Upper lobe of right lung (tissue), 1 donor: ENCODE measurements around the gene FGFR2. TPM values are rescaled to one million over a fixed set of nuclear protein-coding genes. Genes with fewer than 3 reads are reported as not detected.

ENCODE experiments used
- ATAC-seq: fragments of 200-7000 bp; cut with Tn5 transposase; one replicate; pipeline ENCODE4 v1.9.1; 2020; ENCODE audit warnings: mild to moderate bottlenecking, moderate library complexity
- DNase-seq: peaks from one replicate; pipeline ENCODE4 v3.0.0-alpha.2; 2020
- H3K27ac ChIP-seq: fragments of 200-600 bp; one replicate; pipeline ENCODE4 v1.8.0; 2022
- H3K27me3 ChIP-seq: fragments of 200-600 bp; one replicate; pipeline ENCODE4 v1.8.0; 2022; ENCODE audit warnings: mild to moderate bottlenecking
- H3K36me3 ChIP-seq: fragments of 200-600 bp; one replicate; pipeline ENCODE4 v1.8.0; 2022
- H3K4me1 ChIP-seq: fragments of 200-600 bp; one replicate; pipeline ENCODE4 v1.8.0; 2022
- H3K4me3 ChIP-seq: fragments of 200-600 bp; one replicate; pipeline ENCODE4 v1.8.0; 2022; ENCODE audit warnings: mild to moderate bottlenecking
- H3K9me3 ChIP-seq: fragments of 200-600 bp; one replicate; pipeline ENCODE4 v1.8.0; 2022
- intact Hi-C: fragments of 100-400 bp; cut with DNase I; formaldehyde crosslinking; loops from one replicate; pipeline ENCODE4 v1.11.0; 2022
- total RNA-seq: library from RNA; stranded (reverse); fragmentation: NEBNext Ultra II Directional; extraction: Animal tissue kit (Norgen Biotek cat#: 25700); gene quantifications from one replicate; pipeline ENCODE4 v1.2.1, GENCODE V29; 2021
- TF ChIP-seq, protein P1 (sequence below): fragments of 200-600 bp; IDR thresholded peaks from one replicate; pipeline ENCODE4 v1.8.0; 2022; ENCODE audit warnings: antibody characterized with exemption
- donor health status: DM: no; HTN: yes; CAD: no; lungs with severe emphysema.

Gene FGFR2
- total RNA-seq, 1 donor from 2014 or later = 58.7 TPM

DNA sequence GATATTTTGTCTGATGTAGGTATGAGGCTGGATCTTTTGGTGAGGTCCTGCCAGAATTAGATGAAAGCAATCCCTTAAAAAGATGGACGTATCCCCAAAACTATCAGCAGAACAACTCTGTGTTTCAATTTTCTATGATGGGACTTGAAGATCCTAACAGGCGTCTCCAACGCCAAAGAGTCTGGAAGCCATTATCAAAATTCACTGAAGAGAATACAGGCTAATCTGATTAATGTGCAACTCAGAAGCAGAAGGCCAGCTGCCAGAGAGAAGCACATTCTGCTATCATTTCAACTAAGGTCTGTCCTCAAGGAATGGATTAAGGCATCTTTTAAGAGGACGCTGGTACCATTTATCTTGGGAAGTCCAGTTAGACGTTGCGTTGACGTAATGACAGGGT lies 119.7 kb downstream of the FGFR2 start:
- no peak for DNase-seq
- TF ChIP-seq, protein P1, sequence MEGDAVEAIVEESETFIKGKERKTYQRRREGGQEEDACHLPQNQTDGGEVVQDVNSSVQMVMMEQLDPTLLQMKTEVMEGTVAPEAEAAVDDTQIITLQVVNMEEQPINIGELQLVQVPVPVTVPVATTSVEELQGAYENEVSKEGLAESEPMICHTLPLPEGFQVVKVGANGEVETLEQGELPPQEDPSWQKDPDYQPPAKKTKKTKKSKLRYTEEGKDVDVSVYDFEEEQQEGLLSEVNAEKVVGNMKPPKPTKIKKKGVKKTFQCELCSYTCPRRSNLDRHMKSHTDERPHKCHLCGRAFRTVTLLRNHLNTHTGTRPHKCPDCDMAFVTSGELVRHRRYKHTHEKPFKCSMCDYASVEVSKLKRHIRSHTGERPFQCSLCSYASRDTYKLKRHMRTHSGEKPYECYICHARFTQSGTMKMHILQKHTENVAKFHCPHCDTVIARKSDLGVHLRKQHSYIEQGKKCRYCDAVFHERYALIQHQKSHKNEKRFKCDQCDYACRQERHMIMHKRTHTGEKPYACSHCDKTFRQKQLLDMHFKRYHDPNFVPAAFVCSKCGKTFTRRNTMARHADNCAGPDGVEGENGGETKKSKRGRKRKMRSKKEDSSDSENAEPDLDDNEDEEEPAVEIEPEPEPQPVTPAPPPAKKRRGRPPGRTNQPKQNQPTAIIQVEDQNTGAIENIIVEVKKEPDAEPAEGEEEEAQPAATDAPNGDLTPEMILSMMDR = no peak
- intact Hi-C loops = no loop called here
- no peak for ATAC-seq
- peaks cover under 1% of the 10 kb centered on the region for H3K36me3 ChIP-seq
- H3K27me3 ChIP-seq = no peaks in the 10 kb centered on the region
- no peaks in the 10 kb centered on the region for H3K9me3 ChIP-seq
- no peak overlapping the region for H3K27ac ChIP-seq
- no peak overlapping the region for H3K4me3 ChIP-seq
- H3K4me1 ChIP-seq = no peaks in the 10 kb centered on the region

DNA sequence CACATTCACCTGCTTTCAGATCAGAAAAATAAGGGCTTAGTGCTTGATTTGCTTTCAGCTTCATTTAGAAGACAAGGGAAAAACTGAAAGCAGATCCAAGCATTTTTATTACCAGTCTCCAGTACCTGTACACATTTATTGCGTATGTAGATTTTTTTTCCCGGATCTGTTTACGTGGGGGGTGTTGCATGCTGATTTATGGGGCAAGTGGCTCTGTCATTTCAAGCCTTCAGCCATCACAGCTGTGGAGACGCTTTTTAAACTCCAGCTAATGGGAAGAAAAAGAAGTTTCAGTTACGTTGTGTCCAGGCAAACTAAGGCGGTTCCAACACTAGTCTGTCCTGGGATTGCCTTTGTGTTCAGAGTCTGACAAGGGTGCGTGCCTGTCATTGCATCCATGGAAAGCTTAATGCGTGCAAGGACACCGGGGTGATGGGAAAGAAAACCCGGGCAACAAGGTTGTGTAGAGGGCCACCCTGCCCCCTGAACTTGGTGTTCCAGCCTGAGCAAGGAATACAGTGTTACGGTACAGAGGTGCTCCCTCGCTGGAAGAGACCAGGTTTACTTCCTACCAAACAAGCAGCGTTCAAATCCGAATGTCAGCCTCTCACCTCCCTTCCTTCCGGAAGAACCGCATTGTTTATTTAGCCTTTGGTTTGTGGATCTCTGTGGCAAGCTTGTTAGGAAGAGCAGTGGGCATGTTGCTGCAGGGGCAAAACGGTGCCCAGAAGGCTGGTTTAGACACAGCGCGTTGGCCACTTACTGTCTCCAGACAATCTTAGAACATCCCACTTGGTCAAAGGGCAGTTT lies 128.2 kb downstream of the FGFR2 start:
- H3K4me3 ChIP-seq = no peak overlapping the region
- H3K9me3 ChIP-seq = no peaks in the 10 kb centered on the region
- no peak for ATAC-seq
- no peaks in the 10 kb centered on the region for H3K4me1 ChIP-seq
- H3K27ac ChIP-seq = no peak overlapping the region
- H3K27me3 ChIP-seq = no peaks in the 10 kb centered on the region
- DNase-seq = no peak
- TF ChIP-seq, protein P1 = no peak
- intact Hi-C loops = no loop called here
- H3K36me3 ChIP-seq = no peaks in the 10 kb centered on the region

DNA sequence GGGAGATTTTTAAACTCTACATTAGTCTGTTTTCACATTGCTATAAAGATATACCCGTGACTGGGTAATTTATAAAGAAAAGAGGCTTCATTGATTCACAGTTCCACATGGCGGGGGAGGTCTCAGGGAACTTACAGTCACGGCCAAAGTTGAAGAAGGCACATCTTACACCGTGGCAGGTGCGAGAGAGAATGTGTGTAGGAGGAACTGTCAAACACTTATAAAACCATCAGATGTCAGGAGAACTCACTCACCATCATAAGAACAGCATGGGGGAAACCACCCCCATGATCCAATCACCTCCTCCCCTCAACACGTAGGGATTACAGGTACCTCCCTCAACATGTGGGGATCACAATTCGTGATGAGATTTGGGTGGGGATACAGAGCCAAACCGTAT lies 129.5 kb downstream of the FGFR2 start:
- intact Hi-C loops = no loop called here
- ATAC-seq (no peak), DNase-seq (no peak)
- TF ChIP-seq, protein P1 = no peak
- Histone ChIP-seq H3K27ac (no peak overlapping the region), H3K9me3 (no peaks in the 10 kb centered on the region), H3K4me3 (no peak overlapping the region), H3K4me1 (no peaks in the 10 kb centered on the region), H3K36me3 (no peaks in the 10 kb centered on the region), H3K27me3 (no peaks in the 10 kb centered on the region)

DNA sequence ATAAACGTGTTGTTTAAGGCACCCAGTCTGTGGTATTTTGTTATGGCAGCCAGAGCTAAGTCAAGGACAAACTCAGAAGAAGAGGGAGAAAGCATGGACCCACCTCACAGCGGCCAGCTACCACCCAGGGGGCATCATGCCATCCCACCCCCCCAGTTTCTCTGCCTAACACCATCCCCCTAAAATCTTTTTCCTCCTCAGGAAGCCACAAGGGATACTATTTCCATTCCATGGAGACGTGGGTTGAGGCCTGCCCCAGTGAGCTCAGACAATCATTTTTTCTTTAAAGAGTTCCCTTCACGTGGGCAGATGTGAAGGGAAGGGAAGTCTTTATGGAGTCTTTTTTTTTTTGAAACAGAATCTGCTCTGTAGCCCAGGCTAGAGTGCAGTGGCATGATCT lies 131.8 kb downstream of the FGFR2 start:
- Histone ChIP-seq H3K27me3 (no peaks in the 10 kb centered on the region), H3K36me3 (no peaks in the 10 kb centered on the region), H3K27ac (no peak overlapping the region), H3K9me3 (no peaks in the 10 kb centered on the region), H3K4me3 (no peak overlapping the region), H3K4me1 (no peaks in the 10 kb centered on the region)
- intact Hi-C loops = no loop called here
- DNase-seq (no peak), ATAC-seq (no peak)
- TF ChIP-seq, protein P1 = no peak

DNA sequence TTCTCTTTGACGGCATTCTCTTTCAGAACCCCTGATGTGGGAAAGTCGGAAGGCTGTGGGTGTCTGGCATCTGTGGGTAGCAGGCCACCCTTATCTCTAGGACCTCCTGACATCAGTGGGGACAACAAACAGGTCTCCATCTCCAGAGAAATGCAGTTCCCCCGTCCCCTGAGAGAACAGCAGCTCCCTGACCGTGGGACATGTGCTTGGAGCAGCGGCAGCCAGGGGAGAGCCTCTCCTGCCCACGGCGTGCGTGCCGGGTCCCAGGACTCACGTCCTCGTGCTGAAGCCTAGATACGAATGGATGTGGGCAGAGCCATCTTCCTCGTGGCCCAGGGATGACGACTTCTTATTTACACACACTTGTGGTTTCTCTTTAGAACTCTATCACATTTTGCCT lies 133.0 kb downstream of the FGFR2 start:
- TF ChIP-seq, protein P1 = no peak
- H3K27me3 ChIP-seq = no peaks in the 10 kb centered on the region
- intact Hi-C loops = no loop called here
- no peaks in the 10 kb centered on the region for H3K4me1 ChIP-seq
- ATAC-seq (no peak), DNase-seq (no peak)
- no peaks in the 10 kb centered on the region for H3K36me3 ChIP-seq
- no peaks in the 10 kb centered on the region for H3K9me3 ChIP-seq
- no peak overlapping the region for H3K27ac ChIP-seq
- no peak overlapping the region for H3K4me3 ChIP-seq

DNA sequence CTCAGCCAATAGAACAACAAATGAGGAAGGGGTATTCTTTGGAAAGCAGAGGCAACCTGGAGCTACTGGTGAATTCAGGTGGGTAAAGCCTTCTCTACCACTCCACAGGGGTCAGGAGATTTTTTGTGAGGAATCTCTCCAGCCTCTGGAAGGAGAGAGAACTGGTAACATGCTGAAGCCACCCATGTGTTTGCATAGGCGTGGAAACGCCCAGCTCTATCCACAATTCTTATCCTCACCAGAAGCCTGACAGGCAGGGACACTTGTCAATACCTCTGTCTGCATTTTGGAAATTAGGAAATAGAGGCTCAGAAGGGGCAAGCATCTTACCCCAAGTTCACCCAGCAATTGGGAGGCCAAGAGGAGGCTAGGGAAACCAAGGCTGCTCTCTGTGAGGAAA lies 133.7 kb downstream of the FGFR2 start:
- DNase-seq (no peak), ATAC-seq (no peak)
- Histone ChIP-seq H3K27ac (no peak overlapping the region), H3K9me3 (no peaks in the 10 kb centered on the region), H3K4me1 (no peaks in the 10 kb centered on the region), H3K36me3 (no peaks in the 10 kb centered on the region), H3K27me3 (no peaks in the 10 kb centered on the region), H3K4me3 (no peak overlapping the region)
- intact Hi-C loops = no loop called here
- TF ChIP-seq, protein P1 = no peak
